Activated CD4-positive, alpha-beta T cell treated with anti-CD3 and anti-CD28 coated beads, Interleukin-2, amount 50 U/mL, for 1 hour (primary cell): ENCODE data around the gene CEP43.

Source experiments
- DNase-seq: peaks from one replicate; pipeline ENCODE4 v3.0.0-alpha.2; 2020

CEP43 gene

DNA sequence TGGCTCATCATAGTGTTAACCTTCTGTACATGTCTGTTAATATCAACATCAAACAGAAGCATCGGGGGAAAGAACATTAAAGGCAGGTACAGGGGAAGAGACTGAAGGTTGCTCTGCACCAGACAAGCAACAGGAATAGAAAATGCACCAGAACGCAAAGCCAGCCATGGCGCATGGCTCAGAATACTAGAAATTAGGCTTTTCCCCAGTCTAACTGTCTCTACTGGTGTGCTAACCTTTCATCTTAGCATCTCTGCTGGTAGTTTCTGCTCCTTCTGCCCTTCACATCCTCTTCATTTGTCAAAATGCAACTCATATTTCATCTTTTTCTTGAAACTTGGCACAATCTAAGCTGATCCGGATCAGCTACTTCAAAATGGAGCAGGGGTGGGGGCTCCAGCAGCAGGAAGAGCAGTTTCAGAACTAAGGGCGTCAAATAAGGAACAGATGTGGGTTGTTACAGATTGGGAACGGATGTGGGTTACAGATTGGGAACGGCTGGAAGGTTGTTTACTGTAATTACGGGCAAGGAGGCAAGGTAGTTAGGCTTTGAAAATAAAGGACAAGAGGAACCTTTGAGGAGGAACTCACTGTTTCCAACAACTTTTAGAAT, 29.7 kb upstream of the CEP43 start:
- DNase-seq = no peak

DNA sequence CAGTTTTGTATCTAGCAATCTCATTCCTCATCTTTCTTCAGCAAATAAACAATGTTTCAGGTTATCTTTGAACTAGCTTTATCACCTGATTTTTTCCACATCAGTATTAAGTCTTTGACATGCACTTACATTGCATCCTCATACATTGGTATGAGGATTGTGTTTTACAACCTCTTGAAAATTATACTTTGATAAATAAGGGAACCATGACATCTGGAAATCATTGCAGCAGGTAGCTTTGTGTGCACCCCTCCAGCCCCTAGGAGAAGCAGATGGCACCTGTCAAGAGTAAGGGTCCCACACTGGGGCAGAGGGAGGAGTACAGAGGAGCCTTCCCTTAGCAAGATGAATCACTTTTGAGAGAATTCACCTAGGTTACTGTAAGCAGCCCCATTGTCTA, 29.1 kb upstream of the CEP43 start:
- DNase-seq = no peak

DNA sequence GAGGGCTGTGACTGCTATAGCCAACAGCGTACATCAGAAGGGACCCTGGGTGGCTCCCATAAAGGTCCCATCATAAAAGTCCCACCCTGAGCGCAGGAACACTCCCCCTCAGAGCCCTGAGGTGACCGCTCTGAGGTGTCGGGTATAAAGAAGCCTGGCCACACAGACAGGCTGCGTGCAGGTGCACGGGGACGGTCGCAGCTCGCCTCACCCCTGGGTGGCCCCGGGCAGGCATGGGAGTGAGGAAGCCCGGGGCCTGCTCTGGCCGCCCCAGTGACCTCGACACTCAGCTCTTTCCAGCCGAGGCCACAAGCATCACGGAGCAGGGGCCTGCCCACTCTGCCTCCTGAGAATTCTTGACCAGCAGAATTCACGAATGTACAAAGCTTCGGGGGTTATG, 28.4 kb upstream of the CEP43 start:
- DNase-seq = no peak

DNA sequence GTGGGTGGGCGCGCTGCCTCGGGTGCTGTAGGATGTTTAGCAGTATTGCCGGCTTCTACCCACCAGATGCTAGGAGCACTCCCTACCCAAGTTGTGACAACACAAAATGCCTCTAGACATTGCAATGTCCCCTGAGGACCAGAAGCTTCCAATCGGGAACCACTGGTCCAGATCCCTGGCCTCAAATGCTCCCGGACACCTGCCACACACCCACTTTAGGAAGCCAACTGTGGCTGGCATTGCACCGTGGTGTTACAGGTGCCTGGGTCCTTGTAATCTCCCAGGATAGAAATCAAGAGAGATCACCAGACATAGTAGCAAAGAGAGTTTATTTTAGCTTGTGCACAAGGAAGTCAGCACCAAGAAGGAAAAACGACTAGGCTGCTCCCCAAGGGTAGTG, 27.9 kb upstream of the CEP43 start:
- no peak for DNase-seq

DNA sequence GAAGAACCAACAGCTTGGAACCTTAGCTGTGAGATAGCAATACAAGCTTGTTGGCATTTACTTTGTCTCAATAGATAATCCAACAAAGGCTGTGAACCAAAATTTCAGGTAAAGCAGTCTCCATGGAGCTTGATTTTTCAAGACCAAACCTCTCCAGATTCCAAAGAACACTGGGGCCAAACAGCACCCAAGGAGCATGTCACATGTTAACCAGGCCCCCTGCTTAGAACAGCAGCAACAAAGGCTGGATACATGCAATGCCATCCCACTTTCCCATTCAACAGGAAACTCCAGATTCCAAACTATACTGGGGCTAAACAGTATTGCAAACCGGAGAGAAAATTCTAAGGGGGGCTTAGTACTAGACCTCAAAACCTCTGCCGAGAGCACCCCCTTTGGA, 27.1 kb upstream of the CEP43 start:
- DNase-seq = no peak

DNA sequence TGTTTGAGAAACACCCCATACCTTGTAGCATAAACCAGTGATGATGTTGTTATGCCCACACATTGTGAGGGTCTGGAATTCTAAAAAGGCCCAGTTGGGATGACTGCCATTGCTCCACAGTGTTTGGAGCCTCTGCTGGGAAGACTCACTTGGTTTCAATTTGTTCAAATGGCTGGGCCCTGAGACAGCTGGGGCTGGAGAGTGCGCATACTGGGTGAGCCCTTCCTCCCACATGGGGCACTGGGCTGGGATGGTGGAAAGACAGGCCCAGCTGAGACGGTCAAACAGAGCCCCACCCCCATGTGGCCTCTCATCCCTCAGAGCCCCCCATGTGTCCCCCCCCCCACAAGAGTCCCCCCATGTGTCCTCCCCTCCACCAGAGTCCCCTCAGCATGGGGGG, 22.6 kb upstream of the CEP43 start:
- no peak for DNase-seq

DNA sequence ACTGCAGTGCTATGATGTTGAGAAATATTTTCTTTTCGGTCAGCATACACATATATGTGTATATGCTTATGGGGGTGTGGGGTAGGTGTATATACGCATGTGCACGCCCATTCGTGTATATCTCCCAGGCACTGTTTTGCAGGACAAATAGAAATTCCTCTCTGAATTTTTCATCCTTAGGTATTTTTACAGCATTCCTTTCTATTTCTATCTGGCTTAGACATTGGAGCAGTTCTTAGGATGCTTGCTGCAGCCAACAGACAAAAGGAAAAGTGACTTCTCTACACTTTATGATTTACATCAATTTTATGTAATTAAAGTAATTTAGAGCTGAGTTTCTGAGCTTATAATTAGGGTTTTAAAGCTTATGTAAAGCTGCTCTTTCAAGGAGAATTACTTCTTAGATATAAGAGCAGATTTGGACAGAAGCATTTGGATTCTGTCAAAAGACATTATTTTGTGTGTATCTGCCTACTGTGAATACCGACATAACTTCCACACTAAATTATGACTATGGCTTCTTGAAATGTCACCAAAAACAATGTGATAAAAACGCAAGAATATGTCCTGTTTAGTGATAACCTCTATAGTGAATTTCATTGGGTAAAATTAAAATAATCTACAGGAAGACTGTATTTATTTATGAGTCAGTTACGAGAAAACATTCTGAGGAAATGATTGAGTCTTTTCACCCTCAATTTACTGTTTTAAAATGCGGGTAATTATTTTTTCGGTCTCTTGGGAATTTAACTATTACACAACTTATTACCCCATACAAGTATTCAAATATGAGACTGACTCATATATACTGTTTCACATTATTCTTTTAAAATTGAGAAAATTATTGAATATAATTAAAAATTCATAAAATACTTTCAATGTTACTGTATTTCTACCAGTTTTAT, 21.3 kb upstream of the CEP43 start:
- DNase-seq = no peak

DNA sequence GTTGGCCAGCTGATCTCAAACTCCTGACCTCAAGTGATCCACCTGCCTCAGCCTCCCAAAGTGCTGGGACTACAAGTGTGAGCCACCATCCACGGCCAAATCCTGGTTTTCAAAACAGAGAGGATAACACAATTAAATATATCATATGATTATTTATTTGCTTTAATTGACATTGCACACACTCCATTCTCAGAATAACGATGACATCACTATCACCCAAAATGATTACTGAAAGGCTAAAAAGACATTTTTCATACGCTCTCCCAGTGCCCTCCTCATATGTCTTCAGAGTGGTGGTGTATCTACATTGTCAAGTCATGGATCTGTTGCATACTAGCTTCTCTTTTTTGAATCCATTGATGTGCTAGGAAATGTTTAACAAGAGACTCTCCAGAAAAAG, 18.5 kb upstream of the CEP43 start:
- no peak for DNase-seq

DNA sequence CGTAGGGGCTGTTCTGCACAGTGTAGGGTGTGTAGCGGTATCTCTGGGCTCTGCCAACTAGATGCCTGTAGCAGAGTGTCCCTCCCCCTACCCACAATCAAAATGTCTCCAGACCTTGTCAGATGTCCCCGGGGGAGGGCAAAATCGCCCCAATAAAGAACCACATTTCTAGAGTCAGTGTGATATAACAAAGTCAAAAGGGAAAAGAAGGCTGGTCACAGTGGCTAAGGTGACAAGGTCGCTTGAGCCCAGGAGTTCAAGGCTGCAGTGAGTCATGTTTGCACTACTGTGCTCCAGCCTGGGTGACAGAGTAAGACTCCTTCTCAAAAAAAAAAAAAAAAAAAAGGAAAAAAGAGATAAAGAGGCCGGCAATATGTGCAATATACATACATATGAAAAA, 11.7 kb upstream of the CEP43 start:
- DNase-seq = no peak

DNA sequence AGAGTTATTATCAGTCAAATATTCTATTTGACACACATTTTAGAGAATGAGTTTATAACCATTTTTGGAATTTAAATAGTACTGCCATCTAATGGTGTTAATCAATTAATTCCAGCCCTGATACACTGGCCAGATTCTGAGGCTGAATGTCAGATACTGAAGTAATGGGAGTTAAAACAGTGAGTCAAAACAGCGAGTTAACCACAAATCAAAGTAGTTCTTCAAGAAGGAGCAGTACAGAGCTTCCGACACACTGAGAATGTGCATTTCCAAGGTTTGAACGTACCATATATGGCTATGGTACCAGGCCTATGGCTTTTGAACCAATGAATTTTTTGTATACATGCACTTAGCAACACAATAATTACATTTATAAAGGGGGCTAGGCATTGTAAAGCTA, 11.3 kb upstream of the CEP43 start:
- no peak for DNase-seq

DNA sequence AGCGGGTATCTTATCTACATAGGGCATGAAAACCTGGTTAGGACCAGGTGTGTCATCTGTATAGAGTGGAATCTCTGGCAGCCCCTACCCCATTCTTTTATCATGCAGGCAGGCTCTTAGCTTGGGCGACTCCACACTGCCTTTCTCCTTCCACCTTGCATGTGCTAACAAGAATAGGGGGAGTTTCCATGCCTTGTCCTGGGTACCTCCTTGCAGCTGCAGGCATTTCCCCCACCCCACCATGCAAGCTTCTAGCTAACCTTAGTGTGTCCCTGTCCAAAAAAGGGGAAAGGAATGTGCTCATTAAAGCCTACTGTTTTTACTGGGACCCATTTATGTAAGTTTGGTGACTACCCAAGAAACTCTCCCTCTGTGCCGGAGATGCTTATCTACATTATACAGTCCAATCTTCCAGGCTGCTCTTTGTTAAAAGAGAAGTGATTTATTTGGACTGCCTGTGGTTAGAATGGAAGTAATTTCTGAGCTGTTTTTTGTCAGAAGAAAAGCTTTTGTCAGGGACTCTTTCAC, 10.5 kb upstream of the CEP43 start:
- no peak for DNase-seq

DNA sequence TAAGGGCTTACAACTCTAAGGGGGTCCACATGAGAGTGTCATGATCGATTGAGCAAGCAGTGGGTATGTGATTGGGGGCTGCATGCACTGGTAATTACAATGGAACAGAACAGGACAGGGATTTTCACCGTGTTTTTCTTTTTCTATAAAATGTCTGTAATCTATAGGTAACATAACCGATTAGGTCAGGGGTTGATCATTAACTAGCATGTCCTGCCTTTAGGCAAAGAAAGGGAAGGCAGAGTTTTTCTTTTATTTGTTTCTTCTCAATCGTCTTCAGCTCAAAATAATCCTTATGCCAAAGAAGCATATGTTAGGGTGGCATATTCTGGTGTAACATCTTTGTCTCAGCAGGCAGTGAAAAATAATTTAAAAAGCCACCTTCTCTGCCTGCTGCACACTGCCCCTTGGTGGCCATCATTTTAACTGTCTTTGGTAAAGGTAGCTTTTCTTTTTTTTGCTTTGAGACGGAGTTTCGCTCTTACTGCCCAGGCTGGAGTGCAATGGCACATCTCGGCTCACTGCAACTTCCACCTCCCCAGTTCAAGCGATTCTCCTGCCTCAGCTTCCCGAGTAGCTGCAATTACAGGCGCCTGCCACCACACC, 9.7 kb upstream of the CEP43 start:
- DNase-seq = peak; percentile 42

DNA sequence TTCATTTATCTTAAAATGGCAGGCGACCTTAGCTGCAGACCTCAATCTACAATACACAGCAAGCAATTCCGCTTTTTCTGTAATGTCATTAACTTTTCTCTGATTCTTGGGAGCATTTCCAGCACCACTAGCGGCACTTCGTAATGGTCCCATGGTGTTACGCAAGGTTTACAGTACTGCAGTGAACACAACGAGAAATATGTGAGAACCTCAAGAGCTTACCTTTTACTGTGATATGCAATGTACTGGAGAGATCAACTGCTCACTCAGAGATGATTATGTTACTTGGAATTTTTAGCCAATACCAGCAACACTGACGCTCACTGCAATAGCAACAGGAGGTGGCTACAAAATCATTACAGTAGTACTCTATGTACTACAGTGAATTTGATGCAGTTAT, 2.8 kb upstream of the CEP43 start:
- DNase-seq = no peak

DNA sequence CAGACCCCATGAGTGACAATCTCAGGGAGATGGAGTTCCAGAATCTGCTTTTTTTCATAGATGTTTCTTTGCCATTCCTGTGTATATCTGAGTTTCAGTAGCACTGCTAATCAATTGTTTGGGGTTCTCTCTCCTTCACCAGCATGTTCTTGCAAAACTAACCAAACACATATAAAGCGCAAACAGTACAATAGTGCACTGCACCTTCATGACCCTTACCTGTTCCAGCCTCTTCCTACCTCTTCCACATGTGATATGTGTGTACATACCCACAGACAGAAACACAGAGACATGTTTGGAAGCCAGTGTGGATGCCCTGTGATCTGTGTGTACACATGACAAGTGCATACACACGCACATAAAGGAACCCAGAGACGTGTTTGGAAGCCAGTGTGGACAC, 1.8 kb upstream of the CEP43 start:
- DNase-seq = no peak

DNA sequence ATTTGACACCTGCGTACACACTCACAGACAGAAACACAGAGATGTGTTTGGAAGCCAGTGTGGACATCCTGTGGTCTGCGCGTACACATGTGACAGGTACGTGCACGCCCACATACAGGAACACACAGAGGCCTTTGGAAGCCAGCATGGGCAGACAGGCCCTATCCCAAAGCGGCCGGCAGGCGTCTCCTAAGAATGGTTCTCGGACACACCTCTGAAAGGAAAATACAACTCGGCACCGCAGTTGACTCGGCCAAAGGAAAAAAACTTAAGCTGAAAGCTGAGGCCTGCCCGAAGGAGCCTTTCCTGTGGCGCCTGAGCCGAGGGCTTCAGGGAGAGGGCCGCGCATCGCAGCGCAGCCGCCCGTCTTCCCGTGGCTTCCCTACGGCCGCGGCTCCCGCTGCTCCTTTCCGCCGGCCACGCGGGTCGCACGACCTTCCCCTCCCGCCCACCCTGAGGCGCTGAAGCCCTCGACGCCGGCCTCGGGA, 1.4 kb upstream of the CEP43 start:
- DNase-seq = peak; percentile 42

DNA sequence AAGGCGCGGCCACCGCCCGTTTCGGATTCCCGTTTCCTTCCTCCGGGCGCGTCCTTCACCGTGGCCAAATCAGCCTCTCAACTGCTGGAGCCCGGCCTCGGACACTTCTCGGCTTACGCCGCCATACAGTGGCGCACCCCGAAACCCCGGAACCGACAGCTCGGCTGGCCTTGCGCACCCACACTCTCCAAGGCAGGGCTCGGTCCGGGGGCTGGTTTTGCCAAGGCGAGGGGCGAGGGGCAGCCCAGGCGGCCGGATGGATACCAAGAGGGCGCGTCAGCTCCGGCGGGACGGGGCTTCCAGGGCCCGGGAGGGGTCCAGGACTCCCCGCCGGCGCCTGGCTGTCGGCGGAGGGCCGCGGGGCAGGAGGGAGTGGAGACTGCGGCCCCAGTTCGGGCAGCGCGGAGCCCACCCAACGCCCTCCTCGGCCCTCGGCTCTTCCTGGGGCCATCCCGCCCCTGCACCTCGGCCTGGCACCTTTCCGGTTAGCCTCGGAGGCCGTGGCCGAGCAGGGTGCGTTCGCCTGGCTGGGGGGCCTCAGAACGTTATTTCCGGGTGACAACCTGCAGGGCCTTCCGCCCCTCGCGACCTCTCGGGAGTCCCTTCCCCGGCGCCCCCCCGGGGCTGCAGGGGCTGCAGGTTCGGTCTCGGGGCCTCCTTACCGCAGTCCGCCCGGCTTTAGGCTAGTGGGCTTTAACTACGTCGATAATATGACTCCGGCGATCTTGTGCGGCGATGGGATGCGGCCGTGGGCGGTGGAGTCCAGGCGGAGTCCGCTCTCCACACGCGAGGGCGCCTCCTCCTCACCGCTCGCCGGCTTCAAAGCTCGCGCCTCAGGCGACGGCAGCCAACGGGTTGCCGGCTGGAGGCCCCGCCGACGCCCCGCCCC, 697 bp upstream of the CEP43 start:
- DNase-seq = peak; percentile 4

DNA sequence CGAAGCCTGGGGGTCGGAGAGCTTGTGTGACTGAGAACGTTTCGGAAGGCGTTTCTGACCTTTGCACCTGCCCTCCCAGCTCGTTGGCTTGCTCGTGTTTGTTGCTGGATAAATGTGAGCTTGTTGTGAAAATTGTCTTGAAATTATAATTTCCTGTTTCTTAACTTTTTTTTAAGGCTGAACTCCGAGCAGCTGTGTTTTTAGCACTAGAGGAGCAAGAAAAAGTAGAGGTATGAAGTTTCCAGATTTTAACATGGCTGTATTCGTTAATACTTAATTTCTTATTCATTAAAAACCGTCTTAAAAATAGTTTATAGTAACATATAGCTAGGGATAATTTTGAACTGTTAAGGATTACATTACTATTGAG, 672 bp downstream of the CEP43 start:
- DNase-seq = no peak

DNA sequence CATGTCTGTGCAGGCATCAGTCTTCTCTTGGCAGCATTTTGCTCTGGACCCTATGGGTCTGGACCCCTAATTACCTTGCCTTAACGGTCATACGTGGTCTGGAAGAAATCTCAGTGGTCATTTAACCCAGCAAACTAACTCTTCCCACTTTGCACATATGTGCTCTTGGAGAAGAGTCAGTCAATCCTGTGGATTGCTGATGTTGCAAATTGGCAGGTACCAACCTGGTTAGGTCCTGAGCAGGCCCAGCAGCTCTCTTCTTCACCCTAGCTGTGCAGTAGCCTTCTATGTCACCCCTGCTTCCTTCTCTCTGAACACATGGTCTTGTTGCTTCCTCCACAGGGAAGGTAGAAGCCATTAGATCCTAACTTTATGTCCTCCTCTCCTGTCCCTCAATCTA, 1.6 kb downstream of the CEP43 start:
- DNase-seq = no peak

DNA sequence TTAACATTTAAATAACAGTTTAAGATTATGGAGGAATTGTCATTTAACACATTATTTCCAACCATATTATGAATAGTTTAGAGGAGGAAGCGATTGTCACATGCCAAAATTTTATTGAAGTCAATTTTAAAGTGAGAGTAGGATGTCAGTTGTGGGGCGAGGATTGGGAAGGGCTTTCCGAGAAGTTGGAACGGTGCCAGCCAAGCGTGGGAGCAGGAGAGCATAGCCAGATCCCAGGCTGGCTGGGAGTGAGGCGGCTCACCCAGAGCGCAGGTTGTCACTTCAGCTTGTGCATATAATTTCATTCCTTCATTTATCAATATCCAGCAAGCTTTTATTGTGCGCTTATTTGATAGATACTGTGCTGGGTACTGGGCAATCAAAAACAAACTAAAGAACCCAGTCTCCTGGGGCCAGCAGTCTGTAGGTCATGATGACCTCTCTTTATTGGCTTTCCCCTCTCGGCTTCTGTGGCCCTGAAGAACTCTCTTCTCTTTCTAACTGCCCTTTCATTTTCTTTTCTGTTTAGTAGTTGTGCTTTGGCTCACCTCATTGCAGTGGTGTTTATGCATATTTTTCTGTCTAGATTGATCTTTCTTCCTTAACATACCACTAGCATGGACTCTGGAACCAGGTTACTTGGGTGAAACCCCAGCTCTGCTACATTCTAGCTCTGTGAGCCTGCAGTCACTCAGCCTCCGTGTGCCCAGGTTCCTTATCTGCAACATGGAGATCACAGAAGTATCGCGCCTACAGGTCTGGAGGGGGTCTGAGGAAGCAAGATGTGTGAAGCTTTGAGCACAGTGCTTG, 6.4 kb downstream of the CEP43 start:
- no peak for DNase-seq

DNA sequence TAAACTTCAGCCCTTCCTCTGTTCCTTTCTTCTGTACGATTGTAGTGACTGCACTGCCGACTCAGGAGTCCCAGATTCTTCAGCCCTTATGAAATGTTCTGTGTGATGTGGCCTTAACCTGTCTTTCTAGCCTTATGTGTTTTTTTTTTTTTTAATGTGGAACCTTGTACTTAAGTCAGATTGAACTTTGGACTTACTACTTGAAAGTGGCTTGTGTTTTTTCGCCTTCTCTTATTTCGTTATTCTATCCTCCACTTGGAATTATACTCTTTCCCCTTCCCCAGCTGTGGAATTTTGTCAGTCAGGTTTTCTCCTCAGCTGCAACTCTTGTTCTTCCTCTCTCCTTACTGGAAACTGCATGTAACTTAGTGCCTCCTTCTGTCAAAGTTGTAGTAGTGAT, 8.8 kb downstream of the CEP43 start:
- no peak for DNase-seq

DNA sequence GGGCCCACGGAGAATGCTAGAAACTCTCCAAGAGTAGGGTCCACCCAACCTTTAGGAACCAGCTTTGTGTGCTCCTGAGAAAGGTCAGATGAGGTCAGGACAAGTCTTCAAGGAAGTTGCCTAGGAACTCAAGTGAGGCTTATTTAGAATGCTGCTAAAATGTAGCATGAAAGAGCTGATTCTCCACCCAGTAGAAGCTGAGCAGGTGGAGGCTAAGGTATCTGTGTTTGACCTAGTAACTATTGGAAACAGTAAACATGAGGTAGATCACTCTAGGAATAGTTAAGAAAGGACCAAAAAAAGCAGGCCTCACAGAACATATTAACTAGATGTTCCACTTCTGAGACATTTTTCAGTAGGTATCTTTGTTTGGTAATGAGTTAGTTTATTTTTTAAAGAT, 13.9 kb downstream of the CEP43 start:
- no peak for DNase-seq

DNA sequence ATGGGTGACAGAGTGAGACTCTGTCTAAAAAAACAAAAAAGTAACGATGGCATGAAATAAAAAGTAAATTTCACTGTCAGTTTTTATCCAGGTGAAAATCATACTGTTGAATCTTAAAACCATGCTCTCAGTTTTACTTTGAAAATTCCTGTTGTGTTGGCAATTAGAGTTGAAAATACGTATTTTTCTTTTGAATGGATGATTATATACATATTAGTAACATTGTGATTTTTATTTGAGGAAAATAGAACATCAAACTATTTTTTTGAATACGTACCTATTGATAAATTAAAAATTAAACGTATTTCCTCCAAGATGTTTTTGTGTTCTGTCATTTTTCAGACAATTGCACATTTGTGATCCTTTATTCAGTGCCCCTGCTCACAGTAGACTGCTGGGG, 14.7 kb downstream of the CEP43 start:
- no peak for DNase-seq
